Iris pigment epithelial cell (primary cell): ENCODE data around the gene APOBEC3B.
A peak's percentile ranks its signal among the peaks of the same experiment; 100 is the strongest.
"Not testable (repeated sequence)": the region's sequence is repeated elsewhere in the genome, so short reads cannot be mapped to it uniquely, and the experiment has no call there.

Experiments
- DNase-seq: peaks from one replicate; pipeline ENCODE4 v3.0.0-alpha.2; 2011; ENCODE audit warnings: low read depth

The APOBEC3B gene

DNA sequence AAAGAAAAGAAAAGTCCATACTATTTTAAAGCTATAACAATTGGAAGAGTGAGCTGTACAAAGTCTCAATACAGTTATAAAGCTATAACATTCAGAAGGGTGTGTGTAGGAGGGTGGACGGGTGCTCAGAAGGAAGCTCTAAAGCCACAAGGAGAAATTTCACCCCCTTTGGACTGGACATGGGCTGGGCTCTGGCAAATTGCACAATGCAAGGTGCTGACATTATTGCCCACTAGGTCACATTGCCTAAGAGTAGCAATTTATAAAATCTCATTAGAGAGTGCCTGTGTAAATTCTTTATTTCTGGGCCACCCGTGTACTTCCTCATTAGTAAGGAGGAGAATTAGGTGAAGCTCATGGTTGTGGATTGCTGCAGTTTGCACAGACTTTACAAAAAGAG, 30.4 kb upstream of the APOBEC3B start:
- no peak for DNase-seq

GRCh38 chr22:38952281-38952993, 29.7 kb upstream of the APOBEC3B start:
- DNase-seq = no peak

- DNase-seq = no peak
Measured at GRCh38 chr22:38953091-38953490, 29.1 kb upstream of the APOBEC3B start.

GRCh38 chr22:38953577-38954413, 28.4 kb upstream of the APOBEC3B start:
- peak; percentile 26 for DNase-seq

GRCh38 chr22:38954414-38955043, 27.6 kb upstream of the APOBEC3B start:
- no peak for DNase-seq

GRCh38 chr22:38955250-38955905, 26.8 kb upstream of the APOBEC3B start:
- no peak for DNase-seq

DNA sequence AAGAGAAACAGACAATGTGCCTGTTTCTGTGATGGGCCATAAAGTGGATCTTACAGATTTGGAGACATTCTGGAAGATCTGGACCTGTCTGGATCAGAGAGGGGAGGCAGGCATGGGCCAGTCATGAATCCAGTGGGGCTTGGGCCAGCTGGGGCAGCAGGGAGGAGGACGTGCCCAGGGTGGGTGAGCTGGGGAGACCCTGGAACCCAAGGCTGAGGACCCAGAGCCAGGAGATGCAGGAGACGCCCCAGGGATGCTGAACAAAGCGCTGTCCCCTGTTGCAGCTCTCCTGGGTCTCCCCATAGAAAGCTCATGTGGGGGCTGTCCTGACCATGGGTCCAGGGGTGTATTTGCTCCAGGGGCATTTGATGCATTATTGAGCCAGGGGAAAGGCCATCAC, 26.2 kb upstream of the APOBEC3B start:
- no peak for DNase-seq

DNA sequence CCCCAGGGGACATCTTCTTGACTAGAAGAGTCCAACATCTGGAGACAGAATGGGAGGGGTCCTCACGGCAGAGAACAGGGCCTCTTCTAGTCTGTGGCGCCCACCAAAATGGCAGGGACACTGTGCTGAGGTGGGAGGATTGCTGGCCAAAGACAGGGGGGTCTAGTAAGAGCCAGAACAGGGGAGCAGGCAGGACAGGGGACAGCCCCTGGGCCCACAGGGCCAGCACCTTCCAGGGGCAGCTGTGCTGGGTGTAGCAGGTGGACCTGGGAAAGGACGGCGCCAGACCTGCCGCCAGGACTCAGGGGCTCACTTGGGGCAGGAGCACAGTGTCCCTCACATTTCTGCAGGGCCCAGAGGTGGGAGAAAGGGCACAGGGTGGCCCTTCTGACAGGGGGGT, 25.6 kb upstream of the APOBEC3B start:
- no peak for DNase-seq

- no peak for DNase-seq
Measured at GRCh38 chr22:38957046-38957770, 24.9 kb upstream of the APOBEC3B start, which contains the start of gene APOBEC3A. TSS of gene APOBEC3A (plus strand) at chr22:38957609. CDS start at chr22:38957692, 83 bp downstream.

DNA sequence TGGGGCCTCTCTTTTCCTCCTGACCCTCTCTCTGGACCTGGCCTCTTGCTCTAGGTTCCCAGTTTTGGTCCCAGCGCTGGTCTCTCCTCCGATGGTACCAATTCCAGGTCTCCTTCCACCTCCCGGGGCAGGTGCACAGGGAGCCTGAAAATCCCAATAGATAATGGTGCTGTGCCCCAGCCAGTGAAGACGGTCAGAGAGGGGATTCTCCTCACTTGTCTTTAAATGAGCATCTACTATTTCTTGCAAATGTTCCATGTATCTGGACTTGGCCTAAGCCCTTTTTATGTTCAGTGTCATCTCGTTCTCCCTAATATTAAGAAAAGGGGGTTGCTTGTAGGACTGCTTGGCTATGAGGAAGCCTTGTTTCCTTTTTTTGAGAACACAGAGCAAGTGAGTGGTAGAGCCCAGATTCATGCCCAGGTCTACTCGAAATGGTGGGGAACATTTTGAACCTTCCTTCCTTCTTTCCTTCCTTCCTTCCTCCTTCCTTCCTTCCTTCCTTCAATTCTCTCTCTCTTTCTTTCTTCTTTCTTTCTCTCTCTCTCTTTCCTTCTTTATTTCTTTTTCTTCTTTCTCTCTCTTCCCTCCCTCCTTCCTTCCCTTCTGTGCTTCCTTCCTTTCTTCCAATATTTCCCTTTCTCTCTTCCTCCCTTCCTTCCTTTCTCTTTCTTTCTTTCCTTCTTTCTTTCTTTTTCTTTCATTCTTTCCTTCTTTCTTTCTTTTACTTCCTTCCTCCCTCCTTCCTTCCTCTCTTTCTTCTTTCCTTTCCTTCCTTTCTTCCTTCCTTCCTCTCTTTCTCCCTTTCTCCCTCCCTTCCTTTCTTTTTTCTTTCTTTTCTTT, 24.1 kb upstream of the APOBEC3B start:
- no peak for DNase-seq

DNA sequence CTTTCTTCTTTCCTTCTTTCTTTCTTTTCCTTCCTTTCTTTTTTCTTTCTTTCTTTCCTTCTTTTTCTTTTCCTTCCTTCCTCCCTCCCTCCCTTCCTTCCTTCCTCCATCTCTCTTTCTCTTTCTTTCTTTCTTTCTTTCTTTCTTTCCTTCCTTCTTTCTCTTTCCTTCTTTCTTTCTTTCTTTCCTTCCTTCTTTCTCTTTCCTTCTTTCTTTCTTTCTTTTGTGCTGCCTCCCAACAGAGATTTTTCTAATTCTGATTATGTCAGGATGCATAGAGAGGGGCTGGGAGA, 23.6 kb upstream of the APOBEC3B start:
- DNase-seq = not testable (repeated sequence)

DNA sequence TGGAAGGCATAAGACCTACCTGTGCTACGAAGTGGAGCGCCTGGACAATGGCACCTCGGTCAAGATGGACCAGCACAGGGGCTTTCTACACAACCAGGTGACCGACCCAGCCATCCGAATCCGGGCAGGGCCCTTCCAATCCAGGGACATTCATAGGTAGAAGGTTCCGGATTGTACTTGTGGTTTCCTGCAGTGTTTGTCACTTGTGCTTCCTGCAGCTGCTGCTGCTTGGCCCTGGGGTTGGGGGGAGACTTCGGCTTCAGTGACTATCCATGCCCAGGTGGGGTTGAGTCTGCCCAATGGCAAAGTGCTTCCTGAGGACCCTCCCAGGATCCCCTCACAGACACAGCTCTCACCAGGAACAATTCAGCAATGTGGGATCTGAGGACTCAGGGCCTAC, 22.6 kb upstream of the APOBEC3B start:
- DNase-seq = no peak

DNA sequence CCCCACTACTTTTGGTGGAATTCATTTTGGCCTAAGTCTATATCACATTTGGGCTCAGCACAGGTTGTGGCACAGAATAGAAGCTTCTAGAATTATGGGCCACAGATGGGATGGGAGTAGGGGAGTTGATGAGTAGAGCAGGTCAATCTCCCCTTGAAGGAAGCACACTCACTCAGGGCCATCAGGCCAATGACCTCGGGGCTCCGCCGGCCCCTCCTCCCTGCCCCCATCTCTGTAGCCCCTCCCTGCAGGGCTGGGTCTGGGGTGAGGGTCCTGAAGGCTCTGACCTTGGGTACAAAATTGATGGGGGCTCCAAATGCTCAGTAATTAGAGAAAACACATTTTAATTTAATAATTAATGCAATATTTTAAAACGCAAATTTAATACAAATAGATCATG, 21.5 kb upstream of the APOBEC3B start:
- DNase-seq = not testable (repeated sequence)

GRCh38 chr22:38963291-38963738, 18.8 kb upstream of the APOBEC3B start:
- not testable (repeated sequence) for DNase-seq

GRCh38 chr22:38963872-38964271, 18.3 kb upstream of the APOBEC3B start:
- no peak for DNase-seq

DNA sequence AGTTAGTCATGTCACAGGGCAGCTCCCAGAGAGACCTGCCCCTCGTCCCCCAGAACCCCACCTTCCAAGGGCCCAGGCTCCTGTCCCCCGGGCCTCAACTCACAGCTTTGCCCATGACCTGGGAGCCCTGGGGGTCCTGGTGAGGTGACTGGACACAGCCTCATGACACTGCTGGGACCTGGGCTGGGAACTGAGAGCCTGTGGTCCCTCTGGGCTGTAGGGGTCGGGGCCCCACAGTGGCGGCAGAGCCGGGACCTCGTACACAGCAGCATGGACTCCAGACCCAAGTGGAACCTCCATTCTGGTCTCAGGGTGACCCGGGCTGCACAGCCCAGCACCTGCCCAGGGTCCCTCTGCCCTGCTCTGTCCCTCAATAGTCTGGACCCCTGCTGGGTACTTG, 17.8 kb upstream of the APOBEC3B start:
- no peak for DNase-seq

- DNase-seq = no peak
Measured at GRCh38 chr22:38964989-38965388, 17.2 kb upstream of the APOBEC3B start.

DNA sequence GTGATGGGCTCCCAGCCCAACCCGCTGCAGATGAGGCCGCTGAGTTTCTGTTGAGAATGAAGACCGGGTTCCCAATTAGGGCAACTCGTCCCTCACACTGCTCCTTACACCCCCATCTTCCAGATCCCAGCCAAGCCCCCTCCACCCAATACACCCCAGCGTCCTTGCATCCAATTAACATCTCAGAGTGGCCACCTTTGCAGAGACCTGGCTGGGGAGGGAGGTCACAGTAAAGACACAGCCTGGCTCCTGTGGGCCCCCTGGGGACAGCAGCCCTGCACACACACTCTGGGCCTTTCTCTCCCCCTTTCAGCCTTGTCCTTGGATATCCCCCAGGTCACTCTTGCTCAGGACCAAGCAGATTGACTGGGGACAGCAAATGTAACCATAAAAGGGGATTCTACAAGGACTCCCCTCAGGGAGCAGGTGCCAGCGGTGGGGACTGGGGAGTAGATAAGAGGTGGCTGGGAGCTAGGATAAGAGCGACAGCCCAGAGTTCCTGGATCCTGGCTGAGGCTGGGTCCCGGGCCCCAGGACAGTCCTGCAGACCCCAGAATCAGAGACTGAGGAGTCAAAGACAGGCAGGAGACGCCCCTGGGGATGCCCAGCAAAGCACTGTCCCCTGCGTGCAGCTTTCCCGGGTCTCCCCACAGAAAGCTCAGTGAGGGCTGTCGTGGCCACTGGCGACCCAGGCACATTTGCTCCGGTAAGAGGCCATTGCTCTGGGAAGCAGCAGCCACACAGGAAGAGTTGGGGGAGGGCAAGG, 16.4 kb upstream of the APOBEC3B start:
- no peak for DNase-seq

DNA sequence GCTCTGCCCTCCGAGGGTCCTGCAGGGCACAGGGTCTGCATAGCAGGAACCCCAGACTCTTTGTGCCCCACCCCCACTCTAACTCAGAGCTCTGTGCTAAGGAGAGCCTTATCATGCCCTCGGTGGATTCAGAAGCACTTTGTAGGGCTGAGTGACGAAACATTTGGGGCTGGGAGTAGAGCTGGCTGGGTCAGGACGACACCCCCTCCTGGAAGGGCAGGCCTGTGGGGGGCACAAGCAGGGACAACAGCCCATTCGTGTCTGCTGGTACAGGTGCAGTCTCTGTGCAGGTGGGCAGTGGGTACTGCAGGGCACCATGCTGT, 15.8 kb upstream of the APOBEC3B start:
- DNase-seq = no peak

- no peak for DNase-seq
Measured at GRCh38 chr22:38966942-38967341, 15.2 kb upstream of the APOBEC3B start.
